ENCODE data around the gene BRD3.
"Not testable (repeated sequence)": the region's sequence is repeated elsewhere in the genome, so short reads cannot be mapped to it uniquely, and the experiment has no call there.

BRD3 gene

DNA sequence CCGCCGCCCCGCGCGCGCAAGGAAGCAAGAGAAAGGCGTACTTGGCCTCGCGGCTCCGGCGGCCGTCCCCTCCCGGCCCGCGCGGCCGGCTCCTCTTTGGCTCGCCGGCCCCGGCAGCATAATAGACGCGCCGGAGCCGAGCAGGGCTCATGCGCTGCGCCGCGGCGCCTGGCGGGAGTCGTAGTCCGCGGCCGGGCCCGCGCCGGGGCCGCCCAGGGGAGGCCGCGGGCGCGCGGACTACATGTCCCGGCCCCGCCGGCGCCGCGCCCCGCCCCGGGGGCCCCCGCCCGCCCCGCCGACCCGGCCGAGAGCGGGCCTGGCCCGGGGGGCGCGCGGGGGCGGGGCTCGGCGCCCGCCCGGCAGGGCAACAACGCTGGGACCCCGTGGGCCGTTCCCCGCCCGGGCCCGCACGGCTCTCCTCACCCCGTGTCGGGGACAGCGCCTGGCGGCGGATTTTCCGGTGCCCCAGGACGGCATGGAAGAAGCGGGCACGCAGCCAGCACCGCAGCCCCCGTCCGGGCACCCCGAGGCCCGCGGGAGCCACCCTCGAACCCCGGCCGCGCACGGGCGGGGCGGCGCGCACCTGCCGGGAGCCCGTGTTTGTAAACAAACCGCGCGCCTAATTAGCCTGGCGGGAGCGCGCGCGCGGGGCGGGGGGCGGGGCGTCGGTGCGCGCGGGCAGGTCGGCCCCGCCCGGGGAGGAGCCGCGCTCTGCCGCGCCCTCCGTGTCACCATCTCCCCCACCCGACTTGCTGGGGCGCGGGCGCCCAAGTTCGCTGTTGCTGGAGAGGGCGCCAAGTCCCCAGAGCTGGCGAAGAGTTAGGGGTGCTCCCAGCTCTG is at the start of gene BRD3:
BRD3 (minus strand) TSS at position 123 of the 840 bp plus-strand sequence. CDS start 14,549 bp downstream, outside the sequence.
- DNase-seq: peak; percentile 82

DNA sequence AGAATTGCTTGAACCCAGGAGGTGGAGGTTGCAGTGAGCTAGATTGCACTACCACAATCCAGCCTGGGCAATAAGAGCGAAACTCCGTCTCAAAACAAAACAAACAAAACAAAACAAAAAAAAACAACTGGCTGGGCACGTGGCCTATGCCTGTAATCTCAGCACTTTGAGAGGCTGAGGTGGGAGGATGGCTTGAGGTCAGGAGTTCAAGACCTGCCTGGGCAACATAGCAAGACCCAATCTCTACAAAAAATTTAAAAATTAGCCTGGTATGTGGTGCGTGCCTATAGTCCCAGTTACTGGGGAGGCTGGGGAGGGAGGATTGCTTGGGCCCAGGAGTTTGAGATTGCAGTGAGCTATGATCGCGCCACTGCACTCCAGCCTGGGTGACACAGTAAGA is 44.7 kb upstream of the BRD3 start:
- no peak for DNase-seq

DNA sequence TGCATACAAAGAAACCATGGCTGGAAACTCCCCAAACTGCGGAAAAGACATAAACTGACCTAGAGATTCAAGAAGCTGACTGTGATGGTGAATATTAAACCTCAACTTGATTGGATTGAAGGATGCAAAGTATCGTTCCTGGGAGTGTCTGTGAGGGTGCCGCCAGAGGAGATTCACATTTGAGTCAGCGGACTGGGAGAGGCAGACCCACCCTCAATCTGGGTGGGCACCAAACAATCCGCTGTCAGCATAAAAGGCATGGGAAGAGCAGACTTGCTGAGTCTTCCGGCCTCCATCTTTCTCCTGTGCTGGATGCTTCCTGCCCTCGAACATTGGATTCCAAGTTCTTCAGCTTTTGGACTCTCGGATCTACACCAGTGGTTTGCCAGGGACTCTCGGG is 43.2 kb upstream of the BRD3 start:
- no peak for DNase-seq

DNA sequence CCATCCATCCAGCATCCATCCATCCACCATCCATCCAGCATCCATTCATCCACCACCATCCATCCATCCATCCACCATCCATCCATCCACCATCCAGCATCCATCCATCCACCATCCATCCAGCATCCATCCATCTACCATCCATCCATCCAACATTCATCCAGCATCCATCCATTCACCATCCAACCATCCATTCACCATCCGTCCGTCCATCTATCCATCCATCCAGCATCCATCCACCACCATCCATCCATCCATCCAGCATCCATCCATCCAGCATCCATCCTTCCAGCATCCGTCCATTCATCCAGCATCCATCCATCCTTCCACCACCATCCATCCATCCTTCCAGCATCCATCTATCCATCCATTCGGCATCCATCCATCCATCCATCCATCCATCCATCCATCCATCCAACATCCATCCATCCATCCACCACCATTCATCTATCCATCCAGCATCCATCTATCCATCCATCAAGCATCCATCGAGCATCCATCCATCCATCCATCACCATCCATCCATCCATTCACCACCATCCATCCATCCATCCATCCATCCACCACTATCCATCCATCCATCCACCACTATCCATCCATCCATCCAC is 35.7 kb upstream of the BRD3 start:
- no peak for DNase-seq

DNA sequence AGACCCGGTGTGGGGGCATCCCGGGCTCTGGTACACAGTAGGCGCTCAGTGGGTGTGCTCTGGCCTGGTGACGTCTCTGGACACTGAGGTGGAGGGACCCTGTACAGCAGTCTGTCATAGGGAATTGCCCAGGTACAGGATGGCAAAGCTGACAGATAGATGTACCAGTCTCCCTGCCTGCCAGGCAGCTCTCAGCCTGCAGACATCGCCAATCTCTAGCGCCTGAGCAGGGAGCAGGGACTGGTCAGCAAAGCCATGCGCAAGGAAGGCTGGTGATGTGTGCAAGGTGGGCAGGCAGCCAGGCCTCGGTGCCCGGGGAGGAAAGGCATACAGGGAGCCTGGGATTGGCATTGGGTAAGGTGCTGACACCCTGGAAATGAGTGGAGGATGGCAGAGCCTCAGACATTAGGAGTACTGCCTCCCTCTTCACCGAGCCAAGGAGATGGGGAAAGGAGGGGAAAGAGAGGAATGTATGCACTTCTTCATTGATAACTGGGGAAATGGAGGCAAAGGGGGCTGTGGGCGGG is 33.9 kb upstream of the BRD3 start:
- no peak for DNase-seq

DNA sequence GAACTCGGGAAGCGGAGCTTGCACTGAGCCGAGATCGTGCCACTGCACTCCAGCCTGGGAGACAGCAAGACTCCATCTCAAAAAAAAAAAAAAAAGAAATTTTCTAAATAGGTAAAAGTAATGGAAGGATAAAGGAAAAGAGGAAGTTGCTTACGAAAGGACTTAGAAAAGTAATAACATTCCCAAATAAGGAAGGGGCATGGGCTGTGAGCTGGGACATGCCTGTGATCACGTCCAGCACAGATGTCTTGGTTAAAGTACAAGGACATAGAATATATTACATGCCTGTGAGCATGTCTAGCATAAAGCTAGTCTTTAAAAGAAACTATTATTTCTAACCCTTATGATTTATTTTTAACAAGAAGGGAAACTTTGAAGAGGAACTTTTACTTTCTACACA is 33.3 kb upstream of the BRD3 start:
- not testable (repeated sequence) for DNase-seq

DNA sequence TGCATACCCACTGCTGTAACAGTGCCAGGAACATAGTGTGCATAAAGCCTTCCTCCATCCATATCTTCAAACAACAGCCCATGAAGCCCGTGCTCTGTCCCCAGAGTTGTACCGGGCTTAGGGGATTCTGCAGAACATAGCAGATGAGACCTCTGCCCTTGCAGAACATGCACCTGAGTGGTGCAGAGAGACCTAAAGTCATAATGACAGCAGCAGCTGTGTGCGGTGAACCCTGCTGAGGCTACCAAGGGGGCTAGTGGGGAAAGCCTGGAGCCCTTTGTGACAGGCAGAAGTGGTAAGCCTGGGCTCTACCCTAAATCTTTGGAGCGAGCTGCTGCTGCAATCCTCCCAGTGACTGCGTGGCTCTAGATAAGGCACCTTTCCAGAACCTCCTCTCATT is 32.2 kb upstream of the BRD3 start:
- DNase-seq: no peak

DNA sequence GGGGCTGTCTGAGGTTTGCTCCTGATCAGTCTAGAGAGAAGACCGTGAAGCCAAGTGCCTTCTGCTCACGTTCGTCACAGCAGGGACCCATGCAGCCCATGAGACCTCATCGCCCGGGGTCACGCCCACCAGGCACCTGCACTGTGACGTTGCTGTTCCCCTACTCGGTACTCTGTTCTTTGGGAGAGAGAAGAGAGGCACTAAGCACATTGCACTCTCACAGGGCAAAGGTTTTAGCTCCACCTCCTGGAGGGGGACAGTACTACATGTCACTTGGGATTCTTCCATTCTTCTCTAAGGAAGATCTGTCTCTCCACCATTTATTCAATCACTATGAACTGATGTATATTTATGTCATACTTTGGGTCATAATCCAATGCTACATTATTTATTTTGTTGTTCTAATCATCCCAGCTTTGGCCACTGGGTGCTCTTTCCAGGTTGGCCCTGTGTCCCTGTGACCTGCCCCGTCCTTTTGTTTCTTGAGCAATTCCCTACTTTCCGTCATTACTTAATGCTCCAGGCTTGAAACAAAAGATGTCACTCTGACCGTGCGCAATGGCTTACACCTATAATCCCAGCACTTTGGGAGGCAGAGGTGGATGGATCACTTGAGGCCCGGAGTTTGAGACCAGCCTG is 31.4 kb upstream of the BRD3 start:
- DNase-seq: peak; percentile 69

DNA sequence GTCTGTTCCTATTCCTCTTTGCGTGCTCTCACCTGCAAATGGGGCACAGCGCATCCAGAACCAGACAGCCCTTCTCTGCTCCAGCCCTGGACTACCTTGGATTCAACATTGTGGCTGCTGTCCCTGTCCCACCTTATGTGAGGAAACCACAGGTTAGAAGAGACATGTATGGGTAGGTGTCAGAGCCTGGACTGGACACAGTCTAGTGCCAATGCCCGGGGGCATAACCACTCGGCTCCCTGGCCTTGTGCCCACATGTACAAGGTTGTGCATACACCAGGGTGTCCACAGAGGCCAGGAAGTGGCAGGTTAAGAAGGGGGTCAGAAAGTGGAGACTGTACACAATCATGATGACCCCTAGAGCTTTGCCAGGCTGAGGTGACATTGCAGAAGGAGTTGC is 22.1 kb upstream of the BRD3 start:
- no peak for DNase-seq

DNA sequence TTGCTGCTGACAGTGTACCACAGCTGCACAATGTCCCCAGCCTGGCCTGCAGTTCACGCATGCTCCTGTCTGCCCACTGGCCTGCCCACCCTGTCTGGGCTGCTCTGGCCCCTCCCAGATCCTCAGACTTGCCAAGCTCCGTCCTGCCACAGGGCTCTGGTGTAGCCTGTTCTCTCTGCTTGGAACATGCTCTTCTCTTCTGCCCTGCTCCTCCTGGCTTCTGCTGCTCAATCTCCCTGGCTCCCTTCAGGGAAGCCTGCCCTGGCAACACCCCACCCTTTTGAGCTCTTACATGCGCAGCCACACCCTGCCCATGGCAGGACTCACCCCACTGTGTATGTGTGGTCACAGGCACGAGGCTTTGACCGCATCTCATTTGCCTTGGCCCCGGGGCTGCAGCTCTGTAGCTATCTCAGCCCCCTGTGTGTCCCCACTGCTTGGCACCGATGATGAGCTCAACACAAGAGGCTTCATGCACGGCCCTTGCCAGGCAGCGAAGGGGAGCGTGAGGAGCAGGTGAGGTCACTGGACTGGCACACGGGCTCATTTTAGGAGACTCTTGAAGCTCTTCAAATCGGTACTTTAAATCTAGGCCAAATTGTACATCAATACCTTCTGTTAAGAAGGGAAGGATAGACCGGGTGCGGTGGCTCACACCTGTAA is 20.4 kb upstream of the BRD3 start:
- DNase-seq: no peak

DNA sequence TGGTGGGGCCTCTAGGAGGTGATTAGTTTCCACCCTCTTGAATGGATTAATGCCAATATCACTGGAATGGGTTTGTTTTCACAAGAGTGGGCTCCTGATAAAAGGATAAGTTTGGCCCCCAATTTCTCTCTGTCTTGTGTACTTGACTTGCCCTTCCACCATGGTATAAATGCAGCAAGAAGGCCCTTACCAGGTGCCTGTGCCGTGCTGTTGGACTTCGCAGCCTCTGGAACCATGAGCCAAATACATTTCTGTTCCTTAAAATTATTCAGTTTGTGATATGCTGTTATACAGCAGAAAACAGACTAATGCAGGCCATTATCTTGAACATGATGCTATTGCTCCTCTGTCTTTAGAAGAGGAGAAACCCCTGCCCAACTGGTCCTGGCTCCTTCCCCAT is 17.8 kb upstream of the BRD3 start:
- no peak for DNase-seq

DNA sequence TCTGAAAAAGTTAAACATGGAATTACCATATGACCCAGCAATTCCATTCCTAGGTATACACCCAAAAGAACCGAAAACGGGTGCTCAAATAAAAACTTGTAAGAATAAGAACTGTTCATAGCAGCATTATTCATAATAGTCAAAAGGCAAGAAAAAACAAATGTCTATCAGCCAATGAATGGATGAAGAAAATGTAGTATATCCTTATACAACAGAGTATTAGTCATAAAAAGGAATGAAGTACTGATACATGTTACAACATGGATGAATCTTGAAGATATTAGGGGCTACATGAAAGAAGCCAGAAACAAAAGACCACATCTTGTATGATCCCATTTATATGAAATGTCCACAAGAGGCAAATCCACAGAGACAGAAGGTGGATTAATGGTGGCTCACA is 15.6 kb upstream of the BRD3 start:
- no peak for DNase-seq

DNA sequence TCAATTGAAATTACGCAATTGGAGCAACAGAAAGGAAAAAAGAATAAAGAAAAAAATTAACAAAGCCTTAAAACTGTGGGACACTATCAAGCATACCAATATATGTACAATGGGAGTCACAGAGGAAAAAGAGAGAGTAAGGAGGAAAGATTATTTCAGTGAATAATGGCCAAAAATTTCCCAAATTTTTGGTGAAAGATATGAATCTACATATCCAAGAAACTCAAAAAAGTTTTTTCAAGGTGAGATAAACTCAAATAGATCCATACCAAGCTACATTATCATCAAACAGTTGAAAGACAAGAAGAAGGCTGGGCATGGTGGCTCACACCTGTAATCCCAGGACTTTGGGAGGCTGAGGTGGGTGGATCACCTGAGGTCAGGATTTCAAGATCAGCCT is 8.8 kb upstream of the BRD3 start:
- no peak for DNase-seq

DNA sequence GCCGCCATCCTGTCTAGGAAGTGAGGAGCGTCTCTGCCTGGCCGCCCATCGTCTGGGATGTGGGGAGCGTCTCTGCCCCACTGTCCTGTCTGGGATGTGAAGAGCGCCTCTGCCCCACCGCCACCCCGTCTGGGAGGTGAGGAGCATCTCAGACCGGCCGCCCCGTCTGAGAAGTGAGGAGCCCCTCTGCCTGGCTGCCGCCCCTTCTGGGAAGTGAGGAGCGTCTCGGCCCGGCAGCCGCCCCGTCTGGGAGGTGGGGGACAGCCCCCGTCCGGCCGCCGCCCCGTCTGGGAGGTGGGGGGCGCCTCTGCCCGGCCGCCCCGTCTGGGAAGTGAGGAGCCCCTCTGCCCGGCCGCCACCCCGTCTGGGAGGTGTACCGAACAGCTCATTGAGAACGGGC is 7.9 kb upstream of the BRD3 start:
- not testable (repeated sequence) for DNase-seq

DNA sequence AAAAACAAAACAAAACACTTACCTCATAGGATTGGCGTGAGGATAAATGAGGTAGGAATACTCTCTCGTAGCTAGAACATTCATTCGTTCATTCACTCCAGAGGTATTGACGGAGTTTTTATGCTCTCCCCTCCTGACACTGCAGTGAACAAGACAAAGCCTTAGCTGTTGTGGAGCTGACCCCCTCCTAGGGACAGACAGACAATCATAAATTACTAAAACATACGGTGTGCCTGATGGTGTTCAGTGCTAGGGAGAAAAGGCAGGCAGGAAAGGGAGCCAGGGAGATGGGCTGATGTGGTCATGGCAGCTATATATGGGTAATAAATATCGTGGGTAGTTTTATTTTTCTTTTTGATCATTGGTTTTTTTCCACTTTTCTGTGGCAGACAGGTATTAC is 5.7 kb upstream of the BRD3 start:
- DNase-seq: no peak

DNA sequence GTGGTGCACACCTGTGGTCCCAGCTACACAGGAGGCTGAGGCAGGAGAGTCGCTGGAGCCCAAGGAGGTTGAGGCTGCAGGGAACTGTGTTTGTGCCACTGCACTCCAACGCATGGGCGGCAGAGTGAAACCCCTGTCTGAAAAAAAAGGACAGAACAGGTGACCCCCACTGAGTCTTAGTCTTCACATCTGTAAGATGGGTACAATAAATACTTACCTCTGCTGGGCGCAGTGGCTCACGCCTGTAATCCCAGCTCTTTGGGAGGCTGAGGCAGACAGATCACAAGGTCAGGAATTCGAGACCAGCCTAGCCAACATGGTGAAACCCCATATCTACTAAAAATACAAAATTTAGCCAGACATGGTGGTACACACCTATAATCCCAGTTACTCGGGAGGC is 4.9 kb upstream of the BRD3 start:
- not testable (repeated sequence) for DNase-seq

DNA sequence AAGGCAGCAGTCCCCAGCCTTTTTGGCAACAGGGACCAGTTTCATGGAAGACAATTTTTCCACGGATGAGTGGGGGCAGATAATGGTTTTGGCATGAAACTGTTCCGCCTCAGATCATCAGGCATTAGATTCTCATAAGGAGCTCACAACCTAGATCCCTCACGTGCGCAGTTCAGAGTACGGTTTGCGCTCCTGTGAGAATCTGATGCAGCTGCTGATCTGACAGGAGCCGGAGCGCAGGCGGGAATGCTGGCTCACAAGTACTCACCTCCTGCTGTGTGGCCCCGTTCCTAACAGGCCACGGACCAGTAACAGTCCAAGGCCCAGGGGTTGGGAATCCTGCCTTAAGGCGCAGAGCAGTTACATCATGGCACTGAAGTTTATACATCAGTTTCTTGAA is 3.3 kb upstream of the BRD3 start:
- no peak for DNase-seq

DNA sequence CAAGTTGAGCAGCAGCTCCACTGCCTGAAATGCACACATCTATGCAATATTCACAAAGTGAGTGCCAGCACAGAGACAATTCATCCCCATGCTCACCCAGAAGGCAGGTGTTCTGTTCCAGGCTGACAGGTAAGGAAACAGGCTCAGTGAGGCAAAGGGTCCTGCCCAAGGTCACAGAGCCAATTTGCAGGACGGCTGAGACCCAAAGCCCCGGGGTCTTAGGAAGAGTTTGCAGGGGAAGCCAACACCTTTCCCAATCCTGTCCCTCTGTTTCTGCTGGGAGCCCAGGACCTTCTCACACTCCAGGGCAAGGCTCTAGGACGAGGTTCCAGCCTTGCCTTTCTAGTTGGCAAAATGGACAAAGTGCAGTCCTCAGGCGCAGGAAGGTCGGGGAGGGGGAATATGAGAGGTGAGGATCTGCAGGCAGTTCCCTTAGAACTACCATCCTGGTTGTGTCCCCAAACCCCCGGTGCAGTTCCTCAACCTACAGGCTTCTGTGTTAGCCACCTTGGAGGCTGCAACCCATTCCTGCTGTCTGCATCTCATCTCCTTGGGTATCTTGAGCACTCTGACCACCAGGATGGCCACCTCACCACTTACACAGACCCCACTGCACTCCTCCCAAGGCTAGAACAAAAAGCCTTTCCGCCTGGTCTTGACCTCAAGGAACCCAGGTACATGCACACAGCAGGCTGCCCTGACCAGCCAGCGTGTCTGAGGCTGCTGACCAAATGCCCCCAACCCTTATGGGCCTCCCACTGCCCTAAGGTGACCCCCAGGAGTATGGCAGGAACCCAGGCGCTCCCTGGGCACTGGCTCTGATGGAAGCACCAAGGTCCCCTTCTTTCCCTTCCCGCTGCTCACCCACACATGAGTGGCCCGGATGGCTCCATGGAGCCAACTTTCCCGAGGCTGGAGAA is 1.9 kb upstream of the BRD3 start:
- no peak for DNase-seq

DNA sequence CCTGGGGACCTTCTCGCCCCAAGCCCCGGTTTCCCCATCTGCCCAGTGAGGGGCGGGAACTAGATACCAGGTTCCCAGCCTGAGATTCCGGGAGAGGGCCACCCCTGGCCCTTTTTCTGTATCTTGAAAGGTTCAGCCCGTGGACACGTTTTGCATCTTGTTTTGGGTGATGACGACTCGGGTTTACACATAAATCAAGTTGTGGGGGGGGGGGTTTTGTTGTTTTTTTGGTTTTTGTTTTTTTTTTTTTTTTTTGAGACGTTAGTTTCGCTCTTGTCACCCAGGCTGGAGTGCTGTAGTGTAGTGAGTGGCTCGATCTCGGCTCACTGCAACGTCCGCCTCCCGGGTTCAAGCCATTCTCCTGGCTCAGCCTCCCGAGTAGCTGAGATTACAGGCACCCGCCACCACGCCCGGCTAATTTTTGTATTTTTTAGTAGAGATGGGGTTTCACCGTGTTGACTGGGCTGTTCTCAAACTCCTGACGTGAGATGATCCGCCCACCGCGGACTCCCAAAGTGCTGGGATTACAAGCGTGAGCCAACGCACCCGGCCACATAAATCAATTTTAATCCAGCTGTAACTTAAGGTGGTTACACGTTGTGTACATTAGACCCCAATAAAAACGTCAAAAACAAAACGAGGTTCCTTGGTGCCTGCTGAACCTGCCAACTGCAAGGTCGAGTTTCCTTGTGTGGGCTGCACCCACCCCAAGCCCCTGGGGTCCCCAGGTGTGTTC is 1.1 kb upstream of the BRD3 start:
- no peak for DNase-seq

DNA sequence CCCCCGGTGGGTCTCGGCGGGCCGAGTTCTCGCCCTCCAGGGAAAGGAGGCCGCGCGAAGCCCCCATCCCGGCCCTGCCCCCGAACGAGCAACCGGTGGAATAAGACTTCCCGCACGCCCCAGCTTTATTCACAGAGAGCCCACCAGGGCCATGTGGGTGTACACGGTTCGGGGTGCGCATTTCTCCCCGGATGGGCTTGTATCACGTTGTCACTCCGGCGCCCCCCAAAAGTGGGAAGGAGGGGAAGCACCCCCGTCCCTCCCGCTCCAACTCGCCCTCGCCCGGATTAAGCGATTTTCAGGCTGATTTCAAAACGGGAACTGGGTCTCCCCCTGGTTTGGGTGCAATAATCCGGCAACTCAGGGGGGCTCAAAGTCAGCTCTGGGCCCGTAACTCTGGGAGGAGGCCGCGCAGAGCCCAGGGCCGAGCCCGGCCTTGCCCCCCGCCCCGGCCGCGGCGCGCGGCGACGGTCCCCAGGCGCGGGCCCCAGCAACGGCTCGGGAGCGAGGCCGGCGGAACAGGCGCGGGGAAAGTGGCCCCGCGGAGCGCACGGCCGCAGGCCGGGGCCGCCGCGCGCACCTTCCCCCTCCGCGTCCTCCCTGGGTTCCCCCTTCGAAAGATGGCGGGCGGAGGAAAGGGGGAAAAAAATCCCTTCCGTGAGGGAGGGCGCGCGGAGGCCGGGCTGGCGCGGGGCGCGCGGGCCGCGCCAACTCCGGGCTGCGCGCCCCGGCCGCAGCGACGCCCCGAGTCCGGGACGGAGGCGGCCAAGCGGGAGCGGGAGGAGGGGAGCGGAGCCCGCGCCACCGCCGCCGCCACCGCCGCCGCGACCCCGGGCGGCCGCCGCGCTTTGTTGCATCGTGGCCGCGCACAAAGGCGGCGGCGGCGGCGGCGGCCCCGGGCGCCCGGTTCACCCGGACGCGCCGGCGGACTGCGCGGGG is 644 bp downstream of the BRD3 start:
- DNase-seq: peak; percentile 20
